ENCODE data around the gene CRP.

DNA sequence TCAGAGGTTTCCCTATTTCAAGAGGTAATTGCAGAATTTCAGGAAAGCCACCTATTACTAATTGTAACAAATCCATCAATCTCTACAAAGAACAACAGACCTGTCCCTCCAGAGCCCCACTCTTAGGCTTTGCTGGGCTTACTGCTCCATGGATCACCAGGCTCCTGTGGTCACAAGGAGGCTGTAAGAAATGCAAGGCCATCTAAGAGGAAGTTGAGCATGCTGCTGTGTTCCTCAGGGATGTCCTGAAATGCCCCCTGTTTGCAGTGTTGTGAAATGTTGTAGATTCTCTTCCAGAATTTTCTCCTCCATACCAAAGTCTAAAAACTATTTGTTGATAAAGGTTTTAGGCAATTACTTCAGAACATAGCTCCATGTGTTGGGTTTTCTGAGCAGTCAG is 42.0 kb upstream of the CRP start:
- TF ChIP-seq POLR2AphosphoS5 (IDR thresholded peaks at IDR 0.05; ENCODE audit: low read depth, low read length) (no peak), POLR2A (IDR thresholded peaks at IDR 0.05; ENCODE audit: low read depth, low read length) (no peak), TAF1 (IDR thresholded peaks at IDR 0.05; ENCODE audit: low read depth, low read length) (no peak), PAX5 (IDR thresholded peaks at IDR 0.05; ENCODE audit: insufficient read depth, low read length, severe bottlenecking) (no peak), SPI1 (IDR thresholded peaks at IDR 0.05; ENCODE audit: low read depth, low read length) (no peak)
